HT-29 (cell line): ENCODE results near the gene FNDC3B. TPM values are rescaled to one million over a fixed set of nuclear protein-coding genes. Genes with fewer than 3 reads are reported as not detected.

Source experiments
- DNase-seq: peaks from one replicate; pipeline ENCODE4 v3.0.0-alpha.2; 2015; ENCODE audit warnings: low spot score
- total RNA-seq: library from RNA; depleted of rRNA; stranded (reverse); fragments of >200 nt; shearing (Covaris generic); gene quantifications from 2 replicates; pipeline ENCODE4 v1.2.3, GENCODE V29; 2014

Gene FNDC3B
- total RNA-seq, 1 experiment from 2014 or later = 47.9 TPM

DNA sequence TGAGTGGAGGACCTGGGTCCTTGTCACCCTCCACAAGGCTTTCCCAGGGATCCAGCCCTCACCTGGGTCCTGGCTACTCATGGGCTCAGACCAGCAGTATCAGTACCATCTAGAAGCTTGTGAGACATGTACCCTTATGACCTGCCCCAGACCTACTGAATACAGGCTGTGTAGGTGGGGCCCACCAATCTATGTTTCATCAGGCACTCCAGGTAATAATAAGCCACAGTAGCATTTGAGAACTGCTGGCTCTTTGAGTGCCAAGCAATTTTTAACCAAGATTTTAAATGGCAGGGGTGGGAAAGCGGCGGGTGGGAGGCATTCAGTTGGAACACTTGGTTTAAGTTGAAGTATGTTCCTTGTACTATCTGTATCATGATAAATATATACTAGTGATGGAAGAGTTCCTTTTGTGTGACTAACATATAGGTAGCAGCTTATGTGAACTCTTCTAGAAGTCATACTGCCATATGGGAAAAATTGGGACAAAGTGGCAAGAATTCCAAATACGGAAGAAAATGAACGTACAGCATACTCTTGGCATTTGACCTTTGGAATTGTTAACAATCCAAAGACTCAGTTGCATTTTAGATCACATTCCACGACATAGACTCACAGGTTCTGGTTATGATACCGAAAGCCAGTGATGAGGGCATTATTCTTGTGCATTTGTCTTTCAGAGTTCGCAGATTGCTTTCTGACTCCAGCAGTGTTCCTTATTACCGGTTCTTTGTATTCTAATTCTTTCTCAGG lies 218.4 kb downstream of the FNDC3B start:
- DNase-seq = no peak

DNA sequence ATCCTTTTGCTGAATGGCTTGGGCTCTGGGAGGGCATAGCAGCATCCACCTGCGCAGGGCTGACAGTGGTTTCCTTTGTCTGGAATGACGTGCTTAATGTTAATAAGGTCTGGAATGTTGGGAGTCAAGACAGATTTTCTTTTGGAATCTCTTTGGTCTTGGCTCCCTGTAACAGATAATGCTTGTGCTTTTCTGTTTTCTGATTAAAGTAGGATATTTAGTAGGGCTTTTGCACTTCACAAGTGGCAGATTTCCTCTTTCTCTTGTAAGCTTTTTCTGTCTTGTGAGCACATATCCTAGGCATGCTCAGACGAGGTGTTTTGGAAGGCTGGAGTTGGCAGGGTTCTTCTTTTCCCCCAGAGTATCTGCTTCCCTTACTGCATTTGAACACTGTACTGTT lies 219.2 kb downstream of the FNDC3B start:
- DNase-seq = no peak

DNA sequence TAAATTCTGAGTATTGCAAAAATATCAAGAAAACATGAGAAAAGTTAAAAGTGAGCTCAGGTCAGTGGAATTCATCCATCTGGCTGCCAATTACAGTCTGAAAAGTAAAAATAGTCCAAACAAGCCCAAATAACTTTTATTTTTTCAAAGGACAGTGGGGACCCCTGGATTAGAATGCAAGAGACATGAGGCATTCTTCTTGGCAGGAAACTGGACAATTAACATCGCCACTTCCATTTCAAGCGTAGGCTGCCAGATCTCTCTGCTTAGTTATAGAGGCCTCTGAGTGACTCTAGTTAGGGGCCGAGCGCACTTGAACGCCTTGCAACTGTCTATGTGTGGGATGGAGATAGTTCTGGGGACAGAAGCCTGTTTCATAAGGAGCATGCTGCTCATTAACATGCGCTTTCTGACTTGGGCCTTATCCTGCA lies 219.7 kb downstream of the FNDC3B start:
- no peak for DNase-seq

DNA sequence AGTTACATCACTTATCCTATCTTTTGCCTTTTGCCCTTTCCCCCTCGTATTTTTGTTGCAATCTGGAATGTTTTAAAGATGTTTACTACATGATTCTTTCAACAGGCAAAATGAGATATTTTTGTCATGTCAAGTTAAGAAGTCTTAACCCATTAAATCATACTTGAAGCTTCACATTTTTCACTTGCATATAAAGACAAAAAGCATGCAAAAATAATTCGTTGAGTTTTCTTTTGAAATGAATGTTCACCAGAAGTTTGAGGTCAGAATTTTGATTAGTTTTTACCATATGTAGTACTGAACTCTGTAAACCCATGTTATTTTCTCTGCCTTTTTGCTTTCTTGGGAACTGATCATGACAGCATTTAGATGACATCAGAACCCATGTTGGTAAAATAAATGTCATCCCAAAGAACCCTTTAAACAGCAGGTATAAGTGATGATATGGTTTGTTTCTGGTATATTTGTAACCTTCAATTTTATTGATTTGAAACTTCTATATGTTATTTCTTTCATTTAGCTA lies 220.4 kb downstream of the FNDC3B start:
- no peak for DNase-seq

DNA sequence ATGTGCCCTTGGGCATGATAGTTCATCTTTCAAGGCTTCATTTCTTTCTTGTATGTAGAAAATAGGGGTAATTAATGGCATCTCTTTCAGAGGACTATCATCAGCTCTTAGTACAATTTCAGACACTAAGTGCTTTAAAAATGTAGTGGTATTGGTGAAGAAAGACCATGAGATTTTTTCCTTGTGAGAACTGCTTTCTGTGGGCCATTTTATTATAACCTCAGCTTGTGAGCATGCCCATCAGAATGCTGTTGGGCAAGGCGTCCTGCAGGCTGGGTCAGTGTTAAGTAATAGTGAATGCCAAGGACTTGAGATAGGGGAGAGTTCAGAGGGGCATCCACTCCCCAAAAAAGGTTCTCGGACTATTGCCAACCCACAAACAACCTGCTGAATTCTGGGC lies 221.0 kb downstream of the FNDC3B start:
- no peak for DNase-seq

DNA sequence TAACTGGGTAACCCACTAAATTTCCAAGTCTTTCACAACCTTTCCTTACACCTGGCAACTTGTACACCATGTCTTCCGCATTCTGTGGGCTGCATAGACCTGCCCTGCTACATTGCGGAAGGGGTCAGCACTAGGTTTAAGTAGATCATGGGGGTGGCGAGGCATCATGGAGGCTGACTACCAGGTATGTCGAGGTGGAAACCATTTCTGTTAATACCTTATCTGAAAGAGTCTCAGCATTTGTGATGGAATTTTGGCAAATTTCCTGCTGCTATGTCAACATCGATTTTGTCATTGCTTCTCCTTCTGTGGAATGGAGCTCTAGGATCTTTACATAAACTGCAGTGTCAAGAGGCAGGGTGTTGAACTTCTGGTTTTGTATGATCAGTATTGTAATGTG lies 221.7 kb downstream of the FNDC3B start:
- DNase-seq = no peak

DNA sequence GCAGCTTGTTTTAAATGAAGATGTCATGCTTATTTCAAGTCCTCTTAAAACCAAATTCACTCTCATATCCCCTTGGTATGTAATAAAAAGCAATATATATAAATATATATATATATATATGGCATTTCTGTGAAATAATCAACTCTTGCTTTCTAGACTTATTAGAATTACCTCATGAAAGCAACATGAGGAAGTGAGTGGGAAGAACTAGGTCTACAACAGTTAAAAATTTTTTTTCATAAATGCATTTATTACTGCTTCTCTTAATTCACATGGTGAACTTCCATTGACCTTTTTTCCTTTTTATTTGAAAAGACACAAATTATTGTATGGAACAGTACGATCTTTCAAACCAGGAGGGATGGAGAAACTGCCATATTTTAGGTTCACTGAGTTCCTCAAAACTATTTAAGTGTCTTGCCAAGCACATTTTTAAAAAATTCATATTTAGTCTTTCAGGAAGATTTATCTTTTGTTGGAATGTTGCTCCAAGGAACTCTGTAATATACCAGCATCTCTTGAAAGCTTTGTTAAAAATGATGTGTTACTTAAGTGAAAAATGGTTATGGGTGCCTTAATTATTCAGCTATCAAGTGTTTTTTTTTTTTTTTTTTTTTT lies 223.7 kb downstream of the FNDC3B start:
- no peak for DNase-seq

DNA sequence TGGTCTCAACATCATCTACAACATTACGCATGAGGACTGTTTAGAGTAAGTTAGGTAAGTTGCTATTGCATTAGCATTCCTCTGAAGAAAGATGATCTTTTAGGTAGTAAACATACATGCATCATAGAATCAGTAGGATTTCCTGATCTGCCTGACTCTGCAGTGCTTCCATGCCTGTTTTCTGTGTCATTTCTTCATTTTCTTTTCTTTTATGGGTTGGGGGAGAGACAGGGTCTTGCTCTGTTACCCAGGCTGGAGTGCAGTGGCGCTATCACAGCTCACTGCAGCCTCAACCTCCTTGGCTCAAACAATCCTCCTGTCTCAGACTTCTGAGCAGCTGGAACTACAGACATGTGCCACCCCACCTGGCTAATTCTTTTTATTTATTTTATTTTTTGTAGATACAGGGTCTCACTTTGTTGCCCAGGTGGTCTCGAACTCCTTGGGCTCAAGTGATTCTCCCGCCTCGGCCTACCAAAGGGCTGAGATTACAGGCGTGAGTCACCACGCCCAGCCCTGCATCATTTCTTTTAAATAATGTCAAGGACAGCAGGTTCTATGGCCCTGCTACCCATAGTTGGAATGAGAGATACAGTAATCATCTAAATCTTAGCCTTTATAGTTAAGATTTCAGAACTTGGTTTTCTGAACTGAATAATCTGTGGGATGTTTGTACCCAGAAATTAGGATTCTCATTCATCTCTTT lies 224.6 kb downstream of the FNDC3B start:
- no peak for DNase-seq

DNA sequence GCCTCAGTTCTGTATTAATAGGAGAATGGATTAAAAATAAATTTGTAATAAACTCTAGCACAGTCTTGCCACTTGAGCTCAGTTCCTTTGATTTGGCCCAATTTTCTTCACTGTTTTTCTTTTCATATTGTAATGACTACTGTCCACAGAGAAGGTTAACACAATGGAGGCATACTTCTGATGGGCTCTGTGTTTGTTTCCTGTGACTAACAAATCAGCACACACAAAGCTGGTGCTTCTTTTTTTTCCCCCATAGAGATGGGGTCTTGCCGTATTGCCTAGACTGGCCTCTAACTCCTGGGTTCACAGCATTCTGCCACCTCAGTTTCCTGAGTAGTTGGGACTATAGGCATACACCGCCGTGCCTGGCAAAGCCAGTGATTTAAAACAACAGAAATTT lies 226.7 kb downstream of the FNDC3B start:
- DNase-seq = no peak

DNA sequence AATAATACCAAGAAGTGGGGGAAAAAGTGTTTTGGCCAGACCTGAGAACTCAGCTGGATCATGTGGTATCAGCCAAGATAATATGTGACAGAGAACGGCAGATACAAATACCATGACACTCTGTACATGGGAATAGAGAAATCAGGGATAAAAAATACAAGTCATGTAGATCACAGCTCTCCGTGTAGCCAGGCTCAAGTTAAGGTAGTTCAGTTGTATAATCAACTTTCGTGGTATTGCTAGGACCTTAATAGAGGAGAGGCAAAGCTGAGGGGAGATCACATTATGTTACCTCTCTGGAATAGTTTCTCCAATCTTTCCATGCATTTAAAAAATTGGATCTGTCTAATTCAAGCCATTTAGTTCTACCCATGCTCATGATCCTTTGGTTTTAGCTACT lies 229.0 kb downstream of the FNDC3B start:
- DNase-seq = no peak

DNA sequence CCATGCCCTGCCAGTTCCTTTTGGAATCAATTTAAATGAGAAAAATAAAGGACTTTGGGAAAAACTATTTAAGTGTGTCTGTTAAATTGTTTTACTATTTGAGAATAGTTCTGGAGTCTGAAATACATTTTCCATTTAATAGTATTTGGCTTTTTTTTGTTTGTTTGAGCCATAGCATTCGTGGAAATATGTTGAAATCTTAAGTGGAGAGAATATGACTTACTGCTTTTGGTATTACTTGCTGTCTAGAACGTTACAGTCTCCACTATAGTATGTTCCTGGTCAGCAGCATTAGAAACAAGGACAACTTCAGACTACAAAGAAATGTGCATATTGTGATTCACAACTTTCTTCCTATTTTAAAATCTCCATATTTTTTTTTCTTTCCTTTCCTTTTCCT lies 229.5 kb downstream of the FNDC3B start:
- DNase-seq = no peak

DNA sequence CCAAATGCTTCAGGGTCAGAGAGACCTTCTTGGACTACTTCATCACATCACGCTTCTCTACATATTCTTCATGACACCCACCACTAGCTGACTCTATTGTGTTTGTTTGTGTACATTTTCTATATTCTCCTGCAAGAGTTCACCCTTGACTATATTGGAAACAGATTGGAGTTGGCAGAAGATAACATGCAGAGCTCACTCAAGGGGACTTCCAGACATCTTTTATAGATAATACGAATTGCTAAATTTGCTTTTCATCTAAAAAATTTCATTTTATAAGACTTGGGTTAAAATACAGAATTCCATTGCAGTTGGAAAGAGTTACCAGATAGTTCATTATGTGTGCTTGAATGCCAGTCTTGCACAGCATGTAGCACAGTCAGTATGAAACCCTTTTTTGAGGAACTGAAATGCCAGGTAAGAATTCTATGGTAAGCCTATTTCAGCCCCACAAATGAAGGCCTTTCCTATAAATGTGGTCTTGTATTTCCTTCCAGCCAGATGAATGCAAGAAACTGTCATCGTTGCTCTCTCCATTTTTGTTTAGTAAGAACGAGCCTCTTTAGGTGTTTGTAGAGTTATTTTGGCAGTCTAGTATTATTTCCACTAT lies 231.3 kb downstream of the FNDC3B start:
- no peak for DNase-seq

DNA sequence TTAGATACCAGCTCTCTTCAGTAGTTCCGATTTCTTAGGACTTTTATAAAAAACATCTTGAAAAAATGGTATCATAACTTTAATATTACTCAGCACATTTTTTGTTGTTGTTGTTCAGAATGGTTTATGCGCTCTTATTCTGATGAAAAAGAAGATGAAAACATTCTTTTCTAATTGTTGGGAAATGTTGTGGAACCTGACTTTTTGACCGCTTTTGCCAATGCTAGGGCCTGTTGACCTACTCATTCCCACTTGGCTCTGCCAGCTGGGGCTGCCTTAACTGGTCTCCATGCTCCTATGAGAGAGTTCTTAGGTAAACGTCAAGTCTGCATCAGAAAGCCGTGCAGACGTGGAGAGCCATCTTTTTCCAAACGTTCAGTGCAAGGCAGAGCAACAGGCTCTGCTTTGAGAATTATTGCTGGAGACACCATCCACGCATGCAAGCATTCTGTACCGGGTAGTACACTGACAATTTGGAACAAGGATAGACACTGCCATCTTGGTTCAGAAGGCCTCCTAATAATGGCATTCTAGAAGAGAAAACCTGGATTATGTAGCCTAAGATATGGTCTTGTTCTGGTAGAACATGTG lies 232.1 kb downstream of the FNDC3B start:
- DNase-seq = no peak

DNA sequence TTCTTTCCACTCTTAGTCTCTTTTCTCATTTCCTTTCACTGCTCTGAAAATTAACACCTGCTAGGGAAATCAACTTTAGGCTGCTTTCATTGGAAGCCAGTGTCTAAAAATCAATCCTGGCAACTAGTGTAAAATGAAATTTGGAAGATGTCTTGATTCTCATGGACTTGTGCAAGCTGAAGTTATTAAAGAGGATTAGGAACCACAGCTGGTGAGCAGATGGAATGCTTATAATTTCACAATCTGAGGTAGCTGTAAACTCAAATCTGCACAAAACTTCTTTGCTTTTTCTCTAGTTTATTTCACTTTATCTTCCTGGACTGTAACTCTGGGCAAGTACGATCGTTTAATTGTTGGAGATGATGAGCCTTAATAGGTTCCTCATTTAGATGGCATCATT lies 233.3 kb downstream of the FNDC3B start:
- no peak for DNase-seq

DNA sequence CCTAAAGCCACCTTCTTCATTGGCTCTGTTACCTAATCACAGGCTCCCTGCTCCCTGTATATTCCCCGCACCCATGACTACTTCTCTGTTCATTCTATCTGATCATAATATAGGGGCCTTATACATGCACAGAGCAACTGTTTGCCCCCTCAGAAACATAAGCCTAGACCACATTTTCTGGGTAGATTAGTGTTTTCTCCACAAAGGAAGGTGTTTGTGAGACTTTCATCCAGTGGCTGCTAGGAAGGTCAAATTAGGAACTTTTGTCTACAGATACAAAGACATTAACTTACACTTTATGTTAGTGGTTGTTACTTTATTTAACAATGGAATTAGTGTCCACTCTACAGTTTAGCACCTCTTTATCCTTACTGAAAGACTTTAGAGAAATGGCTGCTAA lies 234.0 kb downstream of the FNDC3B start:
- DNase-seq = no peak

DNA sequence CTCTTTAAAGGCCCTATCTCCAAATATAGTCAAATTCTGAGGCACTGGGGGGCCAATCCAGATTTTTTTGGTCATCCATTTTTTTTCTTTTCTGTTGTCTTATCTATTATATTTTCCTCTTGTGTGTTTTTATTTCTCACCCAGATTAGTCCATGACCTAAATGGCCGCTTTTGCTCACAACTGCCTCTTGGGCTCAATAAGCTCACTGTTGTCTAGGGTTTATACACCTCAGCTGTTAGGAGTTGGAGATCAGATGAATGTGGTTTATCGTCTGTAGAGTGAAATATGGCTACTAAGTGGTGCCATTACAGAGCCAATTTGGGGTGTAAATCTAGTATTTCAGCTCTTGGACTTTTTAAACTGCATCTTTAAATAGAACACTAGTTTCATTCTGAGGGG lies 235.5 kb downstream of the FNDC3B start:
- no peak for DNase-seq

DNA sequence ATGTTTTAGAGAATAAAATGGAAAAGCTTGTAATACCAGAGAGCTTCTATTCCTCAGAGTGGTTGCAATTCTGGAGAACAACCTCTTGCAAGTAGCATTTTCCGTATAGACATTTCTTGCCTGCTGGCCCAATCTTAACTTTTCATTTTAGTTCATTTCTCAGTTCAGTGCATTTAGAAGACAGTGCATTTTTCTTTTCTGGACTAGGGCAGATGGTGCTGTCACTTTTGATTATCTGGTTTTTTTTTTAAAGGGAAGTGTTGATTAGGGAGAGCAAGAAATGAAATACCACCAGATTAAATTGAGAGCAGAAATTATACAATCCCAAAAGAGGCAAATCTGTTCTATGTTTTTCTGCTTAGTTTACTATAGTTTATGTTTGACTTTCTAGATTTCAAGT lies 236.2 kb downstream of the FNDC3B start:
- no peak for DNase-seq

DNA sequence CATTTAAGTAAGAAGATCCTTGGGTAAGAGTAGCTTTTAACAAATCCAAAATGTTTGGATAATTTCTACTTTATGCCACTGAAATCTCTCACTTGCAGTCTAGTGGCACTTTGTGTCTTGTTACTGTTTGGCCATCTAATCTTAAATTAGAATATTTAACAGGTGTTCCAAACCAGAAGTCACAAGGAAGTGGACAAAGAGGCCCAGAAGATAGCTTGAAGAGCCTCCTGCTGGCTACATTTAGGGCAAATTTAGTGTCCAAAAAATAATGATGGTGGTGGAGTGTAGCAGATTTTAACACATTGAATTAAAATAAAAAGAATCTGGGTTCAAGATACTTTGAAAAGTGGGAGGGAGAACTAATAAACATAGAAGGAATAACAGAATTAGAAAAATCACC lies 236.7 kb downstream of the FNDC3B start:
- peak; percentile 23 for DNase-seq

DNA sequence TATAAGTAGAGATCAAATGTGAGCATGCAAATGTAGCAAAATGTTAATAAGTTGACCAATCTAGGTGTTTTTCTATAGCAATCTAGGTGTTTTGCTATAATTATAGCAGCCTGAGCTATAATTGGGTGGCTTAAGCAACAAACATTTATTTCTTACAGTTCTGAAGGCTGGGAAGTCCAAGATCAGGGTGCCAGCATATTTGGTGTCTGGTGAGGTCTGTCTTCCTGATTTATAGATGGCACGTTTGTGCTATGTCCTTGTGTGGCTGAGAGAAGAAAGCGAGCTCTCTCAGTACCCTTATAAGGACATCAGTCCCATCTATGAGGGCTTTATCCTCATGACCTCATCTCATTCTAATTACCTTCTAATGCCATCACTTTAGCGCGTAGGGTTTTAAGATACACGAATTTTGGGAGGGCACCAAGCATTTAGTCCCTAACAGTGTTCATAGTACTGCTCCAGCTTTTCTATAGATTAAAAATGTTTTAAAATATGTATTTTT lies 237.8 kb downstream of the FNDC3B start:
- DNase-seq = no peak

DNA sequence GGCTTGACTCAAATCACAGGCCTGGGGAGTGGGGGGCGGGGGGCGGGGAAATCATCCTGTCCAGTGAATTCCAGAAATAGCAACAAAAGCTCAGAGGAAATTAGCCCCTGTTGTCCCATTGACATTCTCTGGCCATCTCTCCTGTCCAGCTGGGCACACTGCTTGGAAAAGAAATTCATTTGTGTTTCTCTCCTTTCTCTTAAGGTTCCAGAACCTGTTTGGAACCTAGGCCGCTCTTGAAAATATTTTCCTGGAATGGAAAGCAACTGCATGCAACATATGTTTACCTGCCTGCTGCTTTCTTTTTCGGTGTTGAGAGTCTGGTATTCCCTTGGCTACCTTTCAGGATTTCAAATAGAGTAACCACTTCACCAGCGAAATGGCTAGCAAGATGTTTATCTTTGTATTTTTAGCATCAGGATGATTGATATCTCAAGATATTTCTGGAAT lies 239.8 kb downstream of the FNDC3B start:
- DNase-seq = no peak

DNA sequence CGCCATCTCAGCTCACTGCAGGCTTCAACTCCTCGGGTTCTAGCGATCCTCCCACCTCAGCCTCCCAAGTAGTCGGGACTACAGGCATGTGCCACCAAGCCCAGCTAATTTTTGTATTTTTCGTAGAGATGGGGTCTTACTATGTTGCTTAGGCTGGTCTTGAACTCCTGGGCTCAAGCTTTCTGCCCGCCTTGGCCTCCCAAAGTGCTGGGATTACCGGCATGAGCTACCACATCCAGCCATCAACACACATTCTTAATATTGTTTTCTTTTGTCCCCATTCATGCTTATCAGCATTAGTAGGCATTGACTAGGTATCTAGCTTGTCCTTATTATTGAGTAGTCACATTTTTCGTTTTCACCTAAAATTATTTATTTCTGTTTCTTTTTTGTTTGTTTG lies 240.6 kb downstream of the FNDC3B start:
- DNase-seq = no peak
